ENCODE results near the gene EMILIN2.
"Not testable (repeated sequence)": the region's sequence is repeated elsewhere in the genome, so short reads cannot be mapped to it uniquely, and the experiment has no call there.

The EMILIN2 gene

DNA sequence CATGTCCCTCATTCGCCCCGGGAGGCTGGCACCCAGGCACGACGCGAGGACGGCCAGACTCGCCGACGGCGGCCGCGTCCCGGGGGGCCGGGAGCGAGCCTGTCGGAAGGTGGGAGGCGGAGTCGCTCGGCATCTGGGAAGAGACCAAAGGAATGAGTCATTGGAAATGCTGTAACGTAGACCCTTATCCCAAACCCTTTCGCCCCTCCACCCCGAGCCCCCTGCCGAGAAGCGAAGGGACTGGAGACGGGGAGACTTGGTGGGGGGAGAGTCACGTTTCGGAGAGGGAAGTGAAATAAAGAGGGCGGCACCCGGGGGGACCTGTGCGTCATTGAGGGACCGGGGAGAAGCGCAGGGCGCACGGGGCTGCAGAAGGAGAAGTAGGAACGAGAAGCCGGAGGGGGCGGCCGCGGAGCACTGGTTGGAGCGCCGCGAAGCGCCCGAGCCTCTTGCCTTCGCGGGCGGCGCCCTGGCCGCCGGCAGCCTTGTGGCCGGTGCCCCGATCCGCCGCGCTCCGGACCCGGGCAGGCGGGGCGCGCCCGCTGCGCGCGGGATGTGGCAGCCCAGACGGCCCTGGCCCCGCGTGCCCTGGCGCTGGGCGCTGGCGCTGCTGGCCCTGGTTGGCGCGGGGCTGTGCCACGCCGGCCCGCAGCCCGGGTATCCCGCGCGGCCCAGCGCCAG is at the start of gene EMILIN2:
EMILIN2 (plus strand) TSS at position 371 of the 681 bp plus-strand sequence; CDS start at position 554, 183 bp downstream.
- no peak for DNase-seq

DNA sequence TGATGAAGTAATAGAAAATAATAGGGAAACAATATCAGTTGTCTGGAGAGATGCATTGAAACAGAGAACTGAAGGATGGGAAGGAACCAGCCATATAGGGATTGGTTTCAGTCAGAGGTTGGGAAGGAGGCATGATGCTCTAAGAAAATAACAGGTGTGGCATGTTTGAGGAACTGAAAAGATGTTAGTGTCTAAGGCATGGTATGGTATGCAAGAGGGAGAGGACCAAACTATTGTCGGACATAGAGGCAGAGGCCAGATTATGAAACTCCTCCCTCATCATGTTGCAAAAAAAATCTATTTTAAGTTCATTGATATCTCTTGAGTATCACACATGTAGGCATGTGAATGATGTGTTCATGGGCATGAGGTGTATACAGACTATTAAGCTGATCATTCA is 48.9 kb upstream of the EMILIN2 start:
- DNase-seq: no peak

DNA sequence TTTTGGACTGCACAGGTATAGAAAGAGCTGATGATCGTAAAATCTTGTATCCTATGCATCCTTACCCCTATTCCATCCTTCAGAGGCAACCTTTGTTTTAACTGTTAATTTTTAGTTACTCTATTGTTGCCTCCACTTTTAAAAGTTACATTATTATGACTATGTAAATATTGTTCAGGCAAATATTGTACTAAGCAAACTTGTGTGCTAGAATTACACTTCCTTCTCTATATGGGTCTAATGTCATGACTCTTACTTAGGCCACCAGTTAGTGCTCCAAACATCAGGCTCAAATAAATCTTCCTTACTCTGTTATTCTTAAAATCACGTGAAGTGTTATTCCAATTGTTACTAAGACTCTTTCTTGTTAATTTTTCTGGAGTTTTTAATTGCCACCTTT is 47.4 kb upstream of the EMILIN2 start:
- DNase-seq: no peak

DNA sequence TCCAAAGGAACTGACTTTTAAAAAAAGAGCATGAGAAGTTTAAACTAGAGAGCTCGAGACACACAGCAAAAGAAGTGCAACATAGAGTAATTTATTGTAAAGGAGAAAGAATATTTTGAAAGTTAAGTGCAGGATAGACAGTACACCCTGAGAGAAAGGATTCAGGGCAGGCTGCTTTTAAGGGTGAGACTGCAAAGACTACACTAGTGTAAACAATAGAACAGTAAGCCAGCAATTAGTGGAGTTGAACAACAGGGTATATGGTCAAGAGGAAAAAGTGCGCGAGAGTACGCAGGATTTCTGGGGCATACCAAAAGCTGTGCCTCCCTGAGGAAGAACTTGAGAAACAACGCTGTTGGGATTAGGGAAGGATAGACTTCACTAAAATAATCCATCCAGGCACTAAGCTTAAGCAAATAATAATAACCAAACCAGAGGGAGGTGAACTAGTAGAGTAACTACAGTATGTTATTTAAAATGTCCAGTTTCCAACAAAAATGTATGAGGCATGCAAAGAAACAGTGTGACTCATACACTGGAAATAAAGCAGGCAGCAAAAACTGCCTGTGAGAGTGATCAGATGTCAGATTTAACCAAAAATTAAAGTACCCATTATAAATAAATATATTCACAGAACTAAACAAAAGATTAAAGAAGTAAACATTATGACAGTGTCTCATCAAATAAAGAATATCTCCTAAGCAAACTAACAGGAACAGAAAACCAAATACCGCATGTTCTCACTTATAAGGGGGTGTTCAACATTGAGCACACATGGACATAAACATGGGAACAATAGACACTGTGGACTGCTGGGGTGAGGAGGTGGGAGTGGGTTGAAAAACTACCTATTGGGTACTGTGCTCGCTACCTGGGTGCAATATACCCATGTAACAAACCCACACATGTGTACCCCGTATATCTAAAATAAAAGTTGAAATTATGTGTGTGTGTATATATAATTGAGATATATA is 40.5 kb upstream of the EMILIN2 start:
- DNase-seq: no peak

DNA sequence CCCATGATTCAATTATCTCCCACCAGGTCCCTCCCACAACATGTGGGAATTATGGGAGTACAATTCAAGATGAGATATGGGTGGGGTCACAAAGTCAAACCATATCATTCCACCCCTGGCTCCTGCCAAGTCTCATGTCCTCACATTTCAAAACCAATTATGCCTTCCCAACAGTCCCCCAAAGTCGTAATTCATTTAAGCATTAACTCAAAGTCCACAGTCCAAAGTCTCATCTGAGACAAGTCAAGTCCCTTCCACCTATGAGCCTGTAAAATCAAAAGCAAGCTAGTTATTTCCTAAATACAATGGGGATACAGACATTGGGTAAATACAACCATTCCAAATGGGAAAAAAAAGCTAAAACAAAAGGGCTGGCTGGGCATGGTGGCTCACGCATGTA is 38.2 kb upstream of the EMILIN2 start:
- DNase-seq: not testable (repeated sequence)

DNA sequence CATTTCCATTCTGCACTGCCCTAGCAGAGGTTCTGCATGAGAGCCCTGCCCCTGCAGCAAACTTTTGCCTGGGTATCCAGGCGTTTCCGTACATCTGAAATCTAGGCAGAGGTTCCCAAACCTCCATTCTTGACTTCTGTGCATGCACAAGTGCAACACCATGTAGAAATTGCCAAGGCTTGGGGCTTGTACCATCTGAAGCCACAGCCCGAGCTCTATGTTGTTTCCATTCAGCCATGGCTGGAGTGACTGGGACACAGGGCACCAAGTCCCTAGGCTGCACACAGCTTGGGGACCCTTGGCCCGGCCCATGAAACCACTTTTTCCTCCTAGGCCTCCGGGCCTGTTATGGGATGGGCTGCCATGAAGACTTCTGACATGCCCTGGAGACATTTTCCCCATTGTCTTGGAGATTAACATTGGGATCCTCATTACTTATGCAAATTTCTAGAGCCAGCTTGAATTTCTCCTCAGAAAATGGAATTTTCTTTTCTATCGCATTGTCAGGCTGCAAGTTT is 37.1 kb upstream of the EMILIN2 start:
- DNase-seq: not testable (repeated sequence)

DNA sequence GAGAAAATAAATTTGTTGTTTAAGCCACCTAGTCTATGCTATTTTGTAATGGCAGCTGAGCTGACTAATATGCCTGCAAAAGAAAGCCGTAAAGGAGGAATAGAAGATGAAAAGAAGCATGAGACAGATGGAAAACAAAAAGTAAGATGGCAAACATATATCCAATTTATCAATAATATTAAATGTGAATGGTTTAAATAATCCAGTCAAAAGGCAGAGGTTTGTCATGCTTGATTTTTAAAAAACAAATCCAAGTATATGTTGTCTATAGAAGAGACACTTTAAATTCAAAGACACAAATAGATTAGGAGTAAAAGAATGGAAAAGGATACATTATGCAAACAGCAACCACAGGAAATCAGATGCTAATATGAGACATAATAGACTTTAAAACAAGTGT is 35.4 kb upstream of the EMILIN2 start:
- no peak for DNase-seq

DNA sequence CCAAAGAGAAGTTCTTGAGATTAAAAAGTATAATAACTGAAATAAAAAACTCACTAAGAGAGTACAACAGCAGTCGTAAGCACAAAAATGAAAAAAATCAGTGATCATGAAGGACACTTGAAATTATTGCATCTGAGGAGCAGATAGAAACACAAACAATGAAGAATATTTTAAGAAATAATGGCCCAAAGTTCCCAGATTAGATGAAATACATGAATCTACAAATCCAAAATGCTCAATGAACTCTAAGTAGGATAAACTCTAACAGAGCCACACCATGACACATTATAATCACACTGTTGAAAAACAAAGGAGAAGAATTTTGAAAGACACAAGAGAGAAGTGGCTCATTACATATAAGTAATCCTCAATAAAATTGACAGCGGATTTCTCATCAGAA is 31.9 kb upstream of the EMILIN2 start:
- no peak for DNase-seq

DNA sequence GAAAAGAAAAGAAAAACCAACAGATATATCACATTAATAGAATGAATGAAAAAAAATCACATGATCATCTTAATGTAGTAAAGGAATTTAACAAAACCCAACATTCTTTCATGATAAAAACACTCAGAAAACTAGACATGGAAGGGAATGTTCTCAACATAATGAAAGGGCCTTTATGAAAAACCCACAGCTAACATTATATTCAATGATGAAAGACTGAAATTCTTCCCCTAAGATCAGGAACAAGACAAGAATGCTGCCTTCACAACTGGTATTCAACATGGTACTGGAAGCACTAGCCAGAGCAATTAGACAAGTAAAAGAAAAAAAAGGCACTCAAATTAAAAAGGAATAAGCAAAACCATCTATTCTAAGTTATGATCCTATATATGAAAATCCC is 28.5 kb upstream of the EMILIN2 start:
- no peak for DNase-seq

DNA sequence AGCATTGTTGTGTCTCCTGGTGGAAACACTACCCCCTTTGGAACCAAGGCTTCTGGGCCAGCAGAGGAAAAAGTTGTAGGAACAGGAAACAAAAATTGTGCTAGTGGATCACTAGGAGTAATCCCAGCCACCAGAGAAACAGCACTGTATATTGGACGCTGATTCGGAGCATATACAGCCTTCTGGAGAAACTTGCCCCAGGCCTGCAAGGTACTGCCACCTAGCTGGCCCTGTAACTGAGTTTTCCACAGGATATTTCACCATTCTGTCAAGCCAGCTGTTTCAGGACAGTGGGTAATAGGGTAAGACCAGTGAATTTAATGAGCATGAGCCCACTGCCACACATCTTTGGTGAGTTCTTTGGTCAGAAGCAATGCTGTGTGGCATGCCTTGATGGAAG is 25.1 kb upstream of the EMILIN2 start:
- no peak for DNase-seq

DNA sequence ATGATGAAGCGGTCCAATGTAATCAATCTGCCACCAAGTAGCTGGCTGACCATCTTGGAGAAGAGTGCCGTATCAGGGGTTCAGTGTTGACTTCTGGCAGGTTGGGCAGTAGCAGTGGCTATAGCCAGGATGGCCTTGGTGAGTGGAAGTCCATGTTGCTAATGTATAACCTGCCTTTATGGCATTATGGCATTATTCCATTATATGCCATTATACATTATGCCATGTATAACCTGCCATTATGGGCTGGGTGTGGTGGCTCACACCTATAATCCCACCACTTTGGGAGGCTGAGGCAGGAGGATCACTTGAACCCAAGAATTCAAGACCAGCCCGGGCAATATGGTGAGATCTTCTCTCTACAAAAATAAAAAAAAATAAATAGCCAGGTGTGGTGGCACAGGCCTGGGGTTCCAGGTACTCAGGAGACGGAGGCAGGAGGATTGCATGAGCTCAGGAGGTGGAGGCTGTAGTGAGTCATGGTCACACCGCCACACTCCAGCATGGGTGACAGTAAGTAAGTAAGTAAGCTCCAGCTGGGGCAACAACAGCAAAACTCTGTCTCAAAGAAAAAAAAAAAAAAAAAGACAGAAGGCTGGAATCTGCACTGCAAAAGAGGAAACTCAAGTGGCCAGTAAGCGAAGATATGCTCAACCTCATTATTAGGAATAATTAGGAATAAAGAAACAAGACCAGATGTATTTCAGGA is 24.4 kb upstream of the EMILIN2 start:
- DNase-seq: no peak

DNA sequence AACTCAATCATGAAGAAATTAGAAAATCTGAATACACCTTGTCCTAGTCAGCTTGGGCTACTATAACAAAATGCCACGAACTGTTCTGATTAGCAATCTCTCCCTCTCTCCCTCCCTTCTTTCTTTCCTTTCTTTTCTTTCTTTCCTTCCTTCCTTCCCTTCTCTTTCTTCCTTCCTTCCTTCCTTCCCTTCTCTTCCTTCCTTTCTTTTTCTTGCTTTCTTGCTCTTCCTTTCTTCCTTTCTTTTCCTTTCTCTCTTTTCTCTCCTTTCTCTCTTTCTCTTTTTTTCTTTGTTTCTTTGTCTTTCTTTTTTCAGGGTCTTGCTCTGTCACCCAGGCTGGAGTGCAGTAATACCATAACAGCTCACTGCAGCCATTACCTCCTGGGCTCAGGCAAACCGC is 23.6 kb upstream of the EMILIN2 start:
- DNase-seq: no peak

DNA sequence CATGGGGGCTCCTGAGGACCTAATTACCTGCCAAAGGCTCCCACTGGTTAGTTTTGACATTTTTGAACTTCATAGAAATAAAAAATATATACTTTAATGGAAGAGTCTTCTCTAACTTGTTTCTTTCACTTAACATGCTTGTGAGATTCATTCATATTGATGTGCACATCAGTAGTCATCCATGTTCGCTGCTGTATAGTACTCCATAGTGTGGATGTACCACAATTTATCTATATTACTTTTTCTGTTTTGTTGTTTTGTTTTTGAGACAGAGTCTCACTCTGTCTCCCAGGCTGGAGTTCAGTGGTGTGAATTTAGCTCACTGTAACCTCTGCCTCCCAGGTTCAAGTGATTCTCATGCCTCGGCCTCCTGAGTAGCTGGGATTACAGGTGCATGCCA is 22.8 kb upstream of the EMILIN2 start:
- no peak for DNase-seq

DNA sequence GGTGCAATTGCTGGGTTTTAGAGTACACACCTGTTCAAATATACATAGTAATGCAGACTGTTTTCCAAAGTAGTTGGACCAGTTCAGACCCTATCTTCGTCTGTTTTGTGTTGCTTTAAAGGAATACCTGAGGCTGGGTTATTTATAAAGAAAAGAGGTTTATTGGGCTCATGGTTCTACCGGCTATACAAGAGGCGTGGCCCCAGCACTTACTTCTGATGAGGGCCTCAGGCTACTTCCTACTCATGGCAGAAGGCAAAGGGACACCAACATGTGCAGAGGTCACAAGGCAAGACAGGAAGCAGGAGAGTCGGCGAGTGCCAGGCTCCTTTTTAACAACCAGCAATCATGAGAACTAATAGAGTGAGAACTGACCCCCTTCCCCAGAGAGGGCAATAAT is 21.9 kb upstream of the EMILIN2 start:
- no peak for DNase-seq

DNA sequence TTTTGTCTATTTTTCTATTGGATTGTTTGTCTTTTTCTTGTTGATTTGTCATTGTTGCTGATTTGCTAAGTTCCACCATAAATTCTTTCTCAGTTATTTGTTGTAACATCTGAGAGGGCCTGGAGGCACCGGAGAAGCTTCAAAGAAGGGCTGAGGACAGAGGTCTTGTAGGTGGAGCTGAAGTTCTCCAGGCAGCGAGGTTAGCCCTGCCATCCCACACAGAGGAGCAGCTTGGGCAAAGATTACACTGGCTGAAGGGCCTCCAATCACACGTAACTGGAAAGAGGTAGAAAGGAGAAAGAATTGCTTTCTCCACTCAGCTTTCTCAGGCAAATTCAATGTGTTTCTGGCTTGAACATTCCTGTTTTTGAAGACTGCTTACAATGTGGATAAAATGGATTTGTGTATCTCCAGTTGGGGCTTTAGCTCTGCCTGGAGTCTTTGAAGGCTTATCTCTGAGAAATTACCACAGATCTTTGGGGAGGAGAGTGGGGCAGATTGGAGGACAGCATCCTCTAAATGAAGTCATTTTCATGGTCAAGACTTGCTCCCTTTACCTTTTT is 21.1 kb upstream of the EMILIN2 start:
- DNase-seq: no peak

DNA sequence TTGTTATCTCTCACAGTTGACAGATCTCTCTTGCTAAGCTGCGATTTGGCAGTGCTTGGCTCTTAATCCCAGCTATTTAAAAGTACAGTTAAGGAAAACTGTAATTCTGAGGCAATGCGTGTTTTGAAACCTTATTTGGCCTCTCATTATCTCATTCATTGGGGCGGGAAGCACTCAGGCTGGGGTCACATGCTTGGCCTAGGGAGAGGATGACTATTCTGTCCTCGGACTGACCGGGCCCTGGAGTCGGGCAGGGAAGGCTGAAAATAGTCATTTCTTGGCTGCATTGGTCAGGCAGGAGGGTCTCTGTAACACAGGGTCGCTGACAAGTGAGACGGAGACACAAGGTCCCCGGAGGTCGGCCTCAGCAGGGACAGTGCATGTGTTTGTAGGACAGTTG is 20.2 kb upstream of the EMILIN2 start:
- DNase-seq: no peak

DNA sequence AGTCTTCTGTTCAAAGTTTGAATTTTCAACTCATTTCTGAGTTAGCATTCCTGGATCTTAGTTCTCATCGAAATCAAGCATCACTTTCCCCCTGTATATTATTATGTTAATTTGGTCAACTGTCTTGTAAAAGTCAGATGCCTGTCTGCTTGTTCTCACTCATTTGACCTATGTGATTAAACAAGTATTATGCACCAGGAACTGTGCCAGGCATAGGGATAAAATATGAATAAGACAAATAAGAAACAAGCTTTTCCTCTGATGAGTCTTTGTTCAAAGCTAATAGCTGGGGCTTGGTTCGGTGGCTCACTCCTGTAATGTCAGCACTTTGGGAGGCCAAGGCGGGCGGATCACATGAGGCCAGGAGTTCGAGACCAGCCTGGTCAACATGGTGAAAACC is 19.7 kb upstream of the EMILIN2 start:
- DNase-seq: no peak

DNA sequence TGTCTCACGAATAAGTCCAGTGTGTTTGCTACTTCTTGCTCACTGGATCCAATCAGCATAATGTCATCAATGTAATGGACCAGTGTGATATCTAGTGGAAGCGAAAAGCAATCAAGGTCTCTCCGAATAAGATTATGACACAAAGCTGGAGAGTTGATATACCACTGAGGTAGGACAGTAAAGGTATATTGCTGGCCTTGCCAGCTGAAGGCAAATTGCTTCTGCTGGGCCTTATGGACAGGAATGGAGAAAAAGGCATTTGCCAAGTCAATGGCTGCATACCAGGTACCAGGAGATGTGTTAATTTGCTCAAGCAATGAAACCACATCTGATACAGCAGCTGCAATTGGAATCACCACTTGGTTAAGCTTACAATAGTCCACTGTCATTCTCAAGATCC is 10.7 kb upstream of the EMILIN2 start:
- DNase-seq: not testable (repeated sequence)

DNA sequence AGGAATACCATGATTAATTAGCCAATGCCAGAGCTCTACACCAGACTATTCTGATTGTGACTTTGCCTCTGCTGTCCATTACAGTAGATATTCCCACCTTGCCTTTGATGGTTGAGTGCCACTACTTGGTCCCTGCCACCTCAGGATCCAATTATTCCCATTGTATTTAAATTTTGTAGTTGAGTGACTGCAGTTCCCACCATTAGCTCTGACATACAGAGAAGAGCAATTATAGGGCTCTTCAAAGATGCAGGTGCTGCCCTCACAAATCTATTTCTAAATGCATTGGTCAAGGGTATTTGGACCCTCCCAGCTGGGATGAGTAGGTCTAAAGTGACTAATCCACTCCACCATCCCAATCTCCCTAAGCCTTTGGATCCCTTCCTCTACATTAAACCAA is 9.5 kb upstream of the EMILIN2 start:
- not testable (repeated sequence) for DNase-seq

DNA sequence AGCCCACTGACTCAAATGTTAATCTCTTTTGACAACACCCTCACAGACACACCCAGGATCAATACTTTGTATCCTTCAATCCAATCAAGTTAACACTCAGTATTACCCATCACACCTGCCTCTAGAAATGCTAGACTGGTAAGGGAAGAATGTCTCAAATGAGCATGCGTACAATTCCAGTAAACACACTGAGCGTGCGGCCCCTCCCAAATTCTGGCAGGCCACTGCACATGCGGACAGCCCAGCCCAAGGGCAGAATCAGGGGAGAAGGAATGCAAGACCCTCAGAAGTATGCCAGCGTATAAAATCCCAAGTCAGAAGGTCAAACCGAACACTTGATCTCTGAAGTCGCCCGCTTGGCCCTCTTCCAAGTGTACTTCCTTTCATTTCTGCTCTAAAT is 7.6 kb upstream of the EMILIN2 start:
- DNase-seq: no peak

DNA sequence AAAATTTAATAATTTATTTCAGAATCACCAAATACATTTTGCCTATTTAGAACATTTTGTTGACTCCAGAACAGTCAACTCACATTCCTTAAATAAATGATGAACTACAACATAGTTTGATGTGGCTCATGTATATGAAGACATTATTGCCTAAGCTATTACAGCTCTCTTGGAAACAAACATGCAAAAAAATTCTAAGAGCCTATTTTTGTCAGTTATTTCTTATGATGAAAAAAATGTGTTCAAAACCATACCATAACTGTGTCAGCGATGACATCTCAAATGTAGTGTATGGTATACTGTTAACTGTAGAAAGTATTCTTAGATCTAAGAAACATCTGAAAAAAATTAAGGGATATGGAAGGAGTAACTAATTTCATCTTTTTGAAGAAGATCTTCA is 6.3 kb upstream of the EMILIN2 start:
- DNase-seq: no peak

DNA sequence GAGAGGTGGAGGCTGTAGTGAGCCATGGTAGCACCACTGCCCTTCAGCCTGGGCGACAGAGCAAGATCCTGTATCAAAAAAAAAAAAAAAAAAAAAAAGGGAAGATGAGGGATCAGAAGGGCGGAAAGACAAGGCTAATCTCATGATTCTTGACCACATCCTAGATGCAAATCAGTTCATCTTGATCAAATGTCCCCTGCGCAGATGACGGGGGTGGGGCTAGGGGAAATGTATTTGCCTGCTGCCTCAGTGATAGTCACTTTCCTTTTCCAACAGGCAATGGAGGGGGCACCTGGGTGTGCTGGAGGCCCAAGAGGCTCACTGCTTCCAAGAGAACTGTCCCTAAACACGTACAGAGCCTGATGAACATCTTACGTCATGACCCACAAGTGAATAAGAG is 3.7 kb upstream of the EMILIN2 start:
- DNase-seq: no peak

DNA sequence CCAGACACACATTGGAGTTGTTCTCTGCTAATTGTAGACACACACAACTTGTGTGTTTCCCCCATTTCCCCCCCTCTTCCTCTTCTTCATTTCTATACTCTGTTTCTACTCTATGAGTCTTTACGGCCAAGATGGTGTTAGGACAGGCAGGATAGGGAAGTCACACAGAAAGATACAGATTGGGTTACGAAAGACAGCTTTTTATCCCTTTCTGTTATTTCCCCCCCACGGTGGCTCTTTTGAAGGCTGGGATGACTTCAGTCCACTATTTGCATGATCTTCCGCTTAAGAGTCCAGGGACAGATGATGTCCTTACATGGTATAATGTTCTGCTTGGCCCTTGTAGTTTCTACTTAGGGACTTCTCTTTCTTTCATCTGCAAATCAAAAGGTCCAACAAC is 1.6 kb upstream of the EMILIN2 start:
- no peak for DNase-seq
